Spleen (tissue), 7 donors: ENCODE results near the gene AGPAT4.

Source experiments
- POLR2A ChIP-seq, 3 donors: fragments of 450-650 bp; IDR thresholded peaks; one replicate each; pipeline ENCODE4 v1.5.1; 2017; ENCODE audit warnings: antibody characterized with exemption in 3 of 3, mild to moderate bottlenecking in 1 of 3
- TF ChIP-seq, protein P1 (sequence below), 11 experiments: fragments of 200-600 bp in 7 of 11; fragments of 450-650 bp in 4 of 11; sonication (generic) in 4 of 11; IDR thresholded peaks in 8 of 11; conservative IDR thresholded peaks in 3 of 11; 1 replicate in 7 of 11; 2 replicates in 4 of 11; pipeline versions ENCODE4 v1.4.0 to v1.8.0; 2016 to 2021; ENCODE audit warnings: antibody characterized with exemption in 11 of 11, inconsistent platforms in 4 of 11, mild to moderate bottlenecking in 1 of 11
- donor health status: DM: no; HTN: no; CAD: no; lungs with moderate emphysema.
- donor health status: DM: no; HTN: no; CAD: no.
- donor health status: DM: no; HTN: no; CAD: no.

DNA sequence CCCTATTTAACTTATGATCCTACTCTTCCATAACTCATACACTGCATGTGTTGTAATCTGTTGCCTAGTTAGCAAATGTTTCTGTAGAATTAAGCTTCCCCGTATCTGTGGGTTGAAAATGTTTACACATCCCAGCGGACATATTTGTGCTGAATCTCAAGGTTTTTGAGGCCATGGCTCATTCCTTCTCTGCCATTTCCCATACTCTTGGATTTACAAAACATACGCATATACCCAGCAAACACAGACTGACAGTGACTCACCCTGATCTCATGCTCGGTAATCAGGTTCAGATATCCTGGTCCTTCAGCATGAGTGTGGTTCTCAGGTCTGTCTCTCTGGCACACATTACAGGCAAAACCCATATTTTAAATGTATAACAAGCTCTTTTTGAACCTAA is 58.7 kb downstream of the AGPAT4 start:
- TF ChIP-seq, protein P1, sequence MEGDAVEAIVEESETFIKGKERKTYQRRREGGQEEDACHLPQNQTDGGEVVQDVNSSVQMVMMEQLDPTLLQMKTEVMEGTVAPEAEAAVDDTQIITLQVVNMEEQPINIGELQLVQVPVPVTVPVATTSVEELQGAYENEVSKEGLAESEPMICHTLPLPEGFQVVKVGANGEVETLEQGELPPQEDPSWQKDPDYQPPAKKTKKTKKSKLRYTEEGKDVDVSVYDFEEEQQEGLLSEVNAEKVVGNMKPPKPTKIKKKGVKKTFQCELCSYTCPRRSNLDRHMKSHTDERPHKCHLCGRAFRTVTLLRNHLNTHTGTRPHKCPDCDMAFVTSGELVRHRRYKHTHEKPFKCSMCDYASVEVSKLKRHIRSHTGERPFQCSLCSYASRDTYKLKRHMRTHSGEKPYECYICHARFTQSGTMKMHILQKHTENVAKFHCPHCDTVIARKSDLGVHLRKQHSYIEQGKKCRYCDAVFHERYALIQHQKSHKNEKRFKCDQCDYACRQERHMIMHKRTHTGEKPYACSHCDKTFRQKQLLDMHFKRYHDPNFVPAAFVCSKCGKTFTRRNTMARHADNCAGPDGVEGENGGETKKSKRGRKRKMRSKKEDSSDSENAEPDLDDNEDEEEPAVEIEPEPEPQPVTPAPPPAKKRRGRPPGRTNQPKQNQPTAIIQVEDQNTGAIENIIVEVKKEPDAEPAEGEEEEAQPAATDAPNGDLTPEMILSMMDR (IDR thresholded peaks at IDR 0.05 in 8 of 11, conservative IDR thresholded peaks at IDR 0.05 in 3 of 11) = no peak
- no peak for TF ChIP-seq POLR2A (IDR thresholded peaks at IDR 0.05)
